Measurements from ENCODE around the gene GPRIN1. TPM values are rescaled to one million over a fixed set of nuclear protein-coding genes. Genes with fewer than 3 reads are reported as not detected.

GPRIN1 gene
- total RNA-seq, 2 donors from 2014 or later = 0.14 to 6.6 TPM

GRCh38 chr5:176565760-176566288, 44.1 kb downstream of the GPRIN1 start:
- Histone ChIP-seq H3K27ac (no peak overlapping the region), H3K9me3 (no peaks in the 10 kb centered on the region), H3K36me3 (no peaks in the 10 kb centered on the region), H3K27me3 (replicated peaks; ENCODE audit: insufficient read depth) (no peaks in the 10 kb centered on the region), H3K4me3 (no peak overlapping the region), H3K4me1 (replicated peaks) (no peaks in the 10 kb centered on the region)
- no peak for DNase-seq (ENCODE audit: low spot score)
- WGBS = 65% methylated on average over 6 of the region's 6 CpGs
- TF ChIP-seq POLR2A (IDR thresholded peaks at IDR 0.05) (no peak), POLR2AphosphoS5 (IDR thresholded peaks at IDR 0.05) (no peak)
- TF ChIP-seq, protein P1, sequence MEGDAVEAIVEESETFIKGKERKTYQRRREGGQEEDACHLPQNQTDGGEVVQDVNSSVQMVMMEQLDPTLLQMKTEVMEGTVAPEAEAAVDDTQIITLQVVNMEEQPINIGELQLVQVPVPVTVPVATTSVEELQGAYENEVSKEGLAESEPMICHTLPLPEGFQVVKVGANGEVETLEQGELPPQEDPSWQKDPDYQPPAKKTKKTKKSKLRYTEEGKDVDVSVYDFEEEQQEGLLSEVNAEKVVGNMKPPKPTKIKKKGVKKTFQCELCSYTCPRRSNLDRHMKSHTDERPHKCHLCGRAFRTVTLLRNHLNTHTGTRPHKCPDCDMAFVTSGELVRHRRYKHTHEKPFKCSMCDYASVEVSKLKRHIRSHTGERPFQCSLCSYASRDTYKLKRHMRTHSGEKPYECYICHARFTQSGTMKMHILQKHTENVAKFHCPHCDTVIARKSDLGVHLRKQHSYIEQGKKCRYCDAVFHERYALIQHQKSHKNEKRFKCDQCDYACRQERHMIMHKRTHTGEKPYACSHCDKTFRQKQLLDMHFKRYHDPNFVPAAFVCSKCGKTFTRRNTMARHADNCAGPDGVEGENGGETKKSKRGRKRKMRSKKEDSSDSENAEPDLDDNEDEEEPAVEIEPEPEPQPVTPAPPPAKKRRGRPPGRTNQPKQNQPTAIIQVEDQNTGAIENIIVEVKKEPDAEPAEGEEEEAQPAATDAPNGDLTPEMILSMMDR (IDR thresholded peaks at IDR 0.05) = no peak
- intact Hi-C loops (cut with DNase I) = no loop called here

DNA sequence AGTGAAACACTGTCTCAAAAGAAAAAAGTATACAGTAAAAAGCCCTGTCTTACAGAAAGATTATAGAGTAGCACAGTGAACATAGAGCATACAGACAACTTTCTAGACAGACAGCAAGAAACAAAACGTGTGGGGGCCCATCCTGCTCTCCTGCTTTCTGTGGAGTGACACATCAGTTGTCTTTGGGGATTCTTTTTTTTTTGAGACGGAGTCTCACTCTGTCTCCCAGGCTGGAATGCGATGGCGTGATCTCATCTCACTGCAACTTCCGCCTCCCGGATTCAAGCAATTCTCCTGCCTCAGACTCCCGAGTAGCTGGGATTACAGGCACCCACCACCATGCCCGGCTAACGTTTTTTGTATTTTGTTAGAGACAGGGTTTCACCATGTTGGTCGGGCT, 46.0 kb downstream of the GPRIN1 start:
- TF ChIP-seq POLR2AphosphoS5 (IDR thresholded peaks at IDR 0.05) (no peak), POLR2A (IDR thresholded peaks at IDR 0.05) (no peak)
- TF ChIP-seq, protein P1 (IDR thresholded peaks at IDR 0.05) = no peak
- H3K27ac ChIP-seq = no peak overlapping the region
- no peaks in the 10 kb centered on the region for H3K4me1 ChIP-seq (replicated peaks)
- H3K9me3 ChIP-seq = no peaks in the 10 kb centered on the region
- no peak for DNase-seq (ENCODE audit: low spot score)
- H3K27me3 ChIP-seq (replicated peaks; ENCODE audit: insufficient read depth) = no peaks in the 10 kb centered on the region
- H3K4me3 ChIP-seq = no peak overlapping the region
- no peaks in the 10 kb centered on the region for H3K36me3 ChIP-seq
- WGBS = 77% methylated on average over 10 of the region's 10 CpGs
- intact Hi-C loops (cut with DNase I) = no loop called here

GRCh38 chr5:176562189-176562588, 47.8 kb downstream of the GPRIN1 start:
- WGBS = 48% methylated on average over 10 of the region's 10 CpGs
- H3K9me3 ChIP-seq = no peaks in the 10 kb centered on the region
- H3K27me3 ChIP-seq (replicated peaks; ENCODE audit: insufficient read depth) = no peaks in the 10 kb centered on the region
- no peaks in the 10 kb centered on the region for H3K4me1 ChIP-seq (replicated peaks)
- H3K27ac ChIP-seq = no peak overlapping the region
- no peak for TF ChIP-seq POLR2A (IDR thresholded peaks at IDR 0.05)
- no peak for TF ChIP-seq POLR2AphosphoS5 (IDR thresholded peaks at IDR 0.05)
- TF ChIP-seq, protein P1 (IDR thresholded peaks at IDR 0.05) = no peak
- H3K36me3 ChIP-seq = no peaks in the 10 kb centered on the region
- no peak for DNase-seq (ENCODE audit: low spot score)
- intact Hi-C loops (cut with DNase I) = no loop called here
- no peak overlapping the region for H3K4me3 ChIP-seq

GRCh38 chr5:176561259-176561658, 48.7 kb downstream of the GPRIN1 start:
- Histone ChIP-seq H3K27me3 (replicated peaks; ENCODE audit: insufficient read depth) (no peaks in the 10 kb centered on the region), H3K4me1 (replicated peaks) (no peaks in the 10 kb centered on the region), H3K36me3 (no peaks in the 10 kb centered on the region), H3K4me3 (no peak overlapping the region), H3K9me3 (no peaks in the 10 kb centered on the region), H3K27ac (no peak overlapping the region)
- intact Hi-C loops (cut with DNase I) = no loop called here
- WGBS = 84% methylated on average over 3 of the region's 3 CpGs
- no peak for DNase-seq (ENCODE audit: low spot score)
- TF ChIP-seq, protein P1 (IDR thresholded peaks at IDR 0.05) = no peak
- no peak for TF ChIP-seq POLR2A (IDR thresholded peaks at IDR 0.05)
- no peak for TF ChIP-seq POLR2AphosphoS5 (IDR thresholded peaks at IDR 0.05)

- TF ChIP-seq POLR2AphosphoS5 (IDR thresholded peaks at IDR 0.05) = no peak
- TF ChIP-seq POLR2A (IDR thresholded peaks at IDR 0.05) = no peak
- TF ChIP-seq, protein P1 (IDR thresholded peaks at IDR 0.05) = no peak
- 71% methylated on average over 8 of the region's 8 CpGs for WGBS
- Histone ChIP-seq H3K9me3 (no peaks in the 10 kb centered on the region), H3K27me3 (replicated peaks; ENCODE audit: insufficient read depth) (no peaks in the 10 kb centered on the region), H3K4me1 (replicated peaks) (no peaks in the 10 kb centered on the region), H3K27ac (no peak overlapping the region), H3K4me3 (no peak overlapping the region), H3K36me3 (no peaks in the 10 kb centered on the region)
- no peak for DNase-seq (ENCODE audit: low spot score)
- intact Hi-C loops (cut with DNase I) = no loop called here
These were observed 49.6 kb downstream of the GPRIN1 start for GRCh38 chr5:176560364-176560763.
